T-helper 1 cell (primary cell): ENCODE data around the gene TMTC1.
"Not testable (repeated sequence)": the region's sequence is repeated elsewhere in the genome, so short reads cannot be mapped to it uniquely, and the experiment has no call there.

Source experiments
- DNase-seq, 5 donors: peaks; one replicate each; pipeline ENCODE4 v3.0.0-alpha.2; 2012 to 2020

The TMTC1 gene

DNA sequence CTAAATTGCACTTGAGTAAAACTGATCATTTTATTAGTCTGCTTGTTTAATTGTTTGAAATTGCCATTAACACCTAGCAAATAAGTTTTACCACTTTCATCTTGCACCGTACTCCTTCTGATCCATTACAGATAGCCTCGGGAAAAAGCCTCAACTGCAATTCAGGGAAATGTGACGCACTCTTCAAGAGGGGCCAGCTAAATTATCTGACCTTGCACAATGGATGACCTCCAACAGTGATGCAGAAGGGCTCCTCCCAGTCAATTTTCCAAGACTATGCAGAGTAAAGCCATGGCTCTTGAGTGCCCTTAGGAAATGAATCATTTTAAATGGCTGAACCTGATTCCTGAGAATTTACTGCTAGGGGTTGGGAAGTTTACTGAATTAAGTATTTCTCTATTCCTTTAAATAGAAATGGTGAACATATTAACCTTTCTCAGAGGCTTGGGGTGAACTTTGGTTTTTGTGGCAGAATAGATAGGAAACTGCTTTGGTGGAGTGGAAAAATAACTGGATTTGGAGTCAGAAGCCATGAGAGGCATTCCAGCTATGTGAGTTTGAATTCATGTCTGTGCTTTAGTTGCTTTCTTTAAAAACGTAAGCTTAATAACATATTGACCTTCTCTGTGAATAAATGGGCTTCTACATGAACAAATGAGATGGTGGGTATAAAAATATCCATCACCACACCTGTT, 221.5 kb downstream of the TMTC1 start:
- no peak for DNase-seq

DNA sequence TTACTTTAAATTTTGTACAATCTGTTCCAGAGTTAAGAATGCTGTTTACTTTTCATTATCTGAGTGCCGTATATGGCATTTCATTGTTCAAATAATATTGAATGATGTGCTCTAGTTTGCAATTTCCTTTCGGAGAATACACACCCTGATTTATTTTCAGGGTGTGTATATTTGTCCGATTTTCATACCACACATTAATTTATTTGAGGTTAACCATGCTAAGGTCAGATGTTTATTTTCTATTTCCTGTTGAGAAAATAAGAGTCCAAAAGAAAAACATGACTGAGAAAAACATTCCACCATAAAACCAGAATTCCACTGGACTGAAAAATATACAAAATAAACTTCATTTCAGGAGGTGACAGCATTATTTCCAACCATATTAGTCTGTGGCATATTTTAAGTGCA, 222.1 kb downstream of the TMTC1 start:
- DNase-seq, result no peak

GRCh38 chr12:29559198-29559597, 224.5 kb downstream of the TMTC1 start:
- DNase-seq, result no peak

GRCh38 chr12:29556363-29556762, 227.4 kb downstream of the TMTC1 start:
- no peak for DNase-seq

GRCh38 chr12:29555451-29555850, 228.3 kb downstream of the TMTC1 start:
- not testable (repeated sequence) for DNase-seq

DNA sequence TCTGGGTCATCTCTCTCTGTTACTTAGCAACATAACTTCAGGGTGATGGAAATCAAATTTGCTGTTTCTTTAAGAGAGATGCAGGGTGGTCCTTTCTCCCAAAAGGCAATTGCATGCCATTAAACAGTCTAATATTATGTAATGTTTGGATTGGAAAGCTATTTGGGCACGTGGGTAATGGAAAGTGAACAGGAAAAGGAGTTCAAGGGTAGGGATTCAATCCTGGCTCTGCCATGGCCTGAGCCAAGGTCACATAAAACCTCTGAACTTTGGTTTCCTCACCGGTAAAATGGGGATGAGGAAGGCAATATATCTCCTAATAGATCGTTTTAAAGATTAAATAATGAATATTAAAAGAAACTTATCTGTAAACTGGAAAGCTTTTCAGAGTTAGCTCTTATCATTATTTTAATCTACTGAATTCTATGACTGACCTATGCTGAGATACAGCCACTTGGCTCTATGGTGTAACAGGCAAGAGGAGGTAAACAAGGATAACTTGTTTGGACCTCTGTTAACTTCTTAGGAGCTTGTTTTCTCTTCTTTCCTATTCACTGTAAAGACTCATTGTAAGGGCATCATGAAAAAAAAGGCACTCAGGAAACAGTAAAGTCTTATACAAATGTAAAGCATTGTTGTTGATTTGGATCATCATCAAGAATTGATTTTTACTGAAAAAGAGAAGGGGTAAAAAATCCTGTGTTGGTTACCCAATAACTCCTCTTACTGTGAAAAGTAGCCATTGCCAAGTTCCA, 230.6 kb downstream of the TMTC1 start:
- DNase-seq, result no peak

- DNase-seq, result peak; percentile 20 to 52 (median 40)
Measured at GRCh38 chr12:29552324-29552927, 231.3 kb downstream of the TMTC1 start.

- no peak for DNase-seq
Measured at GRCh38 chr12:29551812-29552211, 231.9 kb downstream of the TMTC1 start.

GRCh38 chr12:29547864-29548263, 235.9 kb downstream of the TMTC1 start:
- no peak for DNase-seq

GRCh38 chr12:29547151-29547632, 236.6 kb downstream of the TMTC1 start:
- no peak for DNase-seq

GRCh38 chr12:29546000-29546399, 237.7 kb downstream of the TMTC1 start:
- no peak for DNase-seq

- DNase-seq, result no peak
Measured at GRCh38 chr12:29545102-29545467, 238.7 kb downstream of the TMTC1 start.

DNA sequence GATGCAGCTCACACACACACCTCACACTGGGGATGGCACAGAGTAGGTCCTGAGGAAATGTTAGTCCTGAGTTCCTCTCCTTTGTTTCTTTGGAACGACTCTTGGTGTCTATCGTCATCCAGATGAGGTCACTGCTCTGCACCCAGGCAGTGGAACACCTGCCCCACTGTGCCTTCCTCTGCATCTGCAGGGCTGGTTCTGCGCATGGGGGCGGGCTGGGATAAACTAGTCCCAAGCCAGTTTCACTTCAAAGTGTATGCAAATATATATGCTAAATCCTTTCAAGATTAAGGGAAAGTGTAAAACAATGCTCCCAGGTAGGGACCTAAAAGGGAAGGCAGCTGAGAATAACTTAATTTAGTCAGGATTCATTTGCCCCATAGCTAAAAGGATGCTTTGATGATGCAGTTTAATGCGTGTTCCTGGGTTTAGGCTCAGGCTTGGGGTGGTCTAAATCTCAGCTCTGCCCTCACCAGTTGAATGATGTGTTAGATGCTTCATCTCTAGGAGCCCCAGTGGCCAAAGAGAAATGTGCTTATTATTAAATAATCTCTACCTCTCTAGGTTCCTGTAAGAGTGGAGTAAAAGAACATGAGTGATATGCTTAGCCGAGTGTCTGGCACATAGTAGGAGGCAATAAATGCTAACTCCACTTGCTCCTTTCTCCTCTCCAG, 239.2 kb downstream of the TMTC1 start:
- DNase-seq, result no peak

DNA sequence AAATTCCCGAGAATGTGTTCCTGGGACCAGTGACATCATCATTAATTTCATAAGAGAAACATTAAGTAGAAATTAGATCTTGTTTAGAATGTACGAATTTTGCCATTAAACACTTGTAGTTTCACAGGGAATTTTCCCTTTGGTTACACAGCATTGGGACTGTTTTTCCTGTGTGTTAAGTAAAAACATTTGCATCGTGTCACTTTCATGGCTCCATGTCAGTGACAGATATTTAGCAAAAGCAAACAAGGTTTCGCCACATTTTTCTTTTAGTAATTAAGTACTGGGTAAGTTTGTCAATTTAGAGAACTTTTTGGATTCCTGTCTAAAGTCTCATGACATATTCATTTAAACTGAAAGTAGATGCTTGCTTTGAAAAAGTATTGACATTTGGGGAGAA, 240.7 kb downstream of the TMTC1 start:
- no peak for DNase-seq

DNA sequence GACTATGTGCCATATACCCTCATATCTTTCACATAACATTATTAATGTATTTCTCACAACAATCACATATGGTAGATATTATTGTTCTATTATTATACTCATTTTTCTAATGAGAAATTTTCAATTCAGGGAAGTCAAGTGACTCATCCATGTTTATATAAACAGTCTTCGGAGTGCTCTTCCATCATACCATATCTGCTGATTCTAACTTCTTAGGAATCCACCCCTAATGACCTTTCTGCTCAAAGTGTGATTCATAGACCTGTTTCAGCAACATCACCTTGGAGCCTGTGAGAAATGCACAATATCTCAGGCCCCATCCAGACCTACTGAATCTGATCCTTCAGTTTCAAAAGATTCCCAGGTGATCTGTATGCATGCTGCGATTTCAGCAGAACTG, 246.4 kb downstream of the TMTC1 start:
- no peak for DNase-seq

GRCh38 chr12:29534935-29535334, 248.8 kb downstream of the TMTC1 start:
- no peak for DNase-seq

DNA sequence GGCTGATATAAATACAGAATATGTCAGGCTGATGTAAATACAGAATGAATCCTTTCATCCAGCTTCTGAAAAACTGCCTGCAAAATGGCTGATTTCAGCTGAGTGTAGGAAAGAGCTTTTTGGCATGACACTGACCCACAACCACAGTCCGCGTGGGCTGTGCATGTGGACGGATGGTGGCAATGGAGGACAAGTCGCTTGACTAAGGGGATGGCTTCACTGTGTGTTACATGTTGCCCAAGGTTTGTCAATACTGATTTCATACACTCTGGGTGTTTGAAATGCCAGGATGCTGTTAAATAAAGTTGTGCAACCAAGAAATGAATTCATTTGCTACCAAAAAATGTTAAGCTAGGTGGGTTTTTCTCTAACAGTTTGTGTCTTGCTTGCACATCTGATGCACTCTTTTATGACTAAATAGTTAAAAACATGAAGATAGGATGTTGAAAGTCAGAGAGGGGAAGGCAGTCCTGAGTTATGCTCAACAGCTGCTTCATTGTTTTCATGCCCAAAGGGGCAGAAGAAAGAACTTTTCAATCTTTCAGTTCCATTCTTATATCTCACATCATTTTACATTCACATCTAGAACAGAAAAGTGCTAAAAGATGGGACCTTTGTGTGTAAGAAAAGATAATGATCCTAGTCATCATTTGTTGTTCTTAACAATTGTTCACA, 249.8 kb downstream of the TMTC1 start:
- no peak for DNase-seq

DNA sequence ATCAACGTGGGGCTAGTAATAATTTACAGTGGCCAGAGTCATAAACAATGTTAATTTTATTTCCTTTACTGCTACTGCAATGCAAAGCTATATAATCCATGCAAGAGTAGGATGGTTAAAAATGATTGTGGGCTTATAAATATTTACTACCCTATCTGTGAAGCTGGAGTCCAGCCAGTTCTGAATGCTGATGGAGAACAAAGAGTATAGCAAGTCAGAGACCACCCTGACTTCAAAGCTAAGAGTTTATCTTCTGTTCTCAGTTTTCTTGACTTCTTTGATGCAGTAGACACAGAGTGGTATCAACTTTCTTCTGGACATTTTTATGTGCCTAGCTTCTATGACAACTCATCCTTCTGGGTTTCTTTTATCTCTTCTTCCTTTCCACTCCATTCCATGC, 252.3 kb downstream of the TMTC1 start:
- no peak for DNase-seq

DNA sequence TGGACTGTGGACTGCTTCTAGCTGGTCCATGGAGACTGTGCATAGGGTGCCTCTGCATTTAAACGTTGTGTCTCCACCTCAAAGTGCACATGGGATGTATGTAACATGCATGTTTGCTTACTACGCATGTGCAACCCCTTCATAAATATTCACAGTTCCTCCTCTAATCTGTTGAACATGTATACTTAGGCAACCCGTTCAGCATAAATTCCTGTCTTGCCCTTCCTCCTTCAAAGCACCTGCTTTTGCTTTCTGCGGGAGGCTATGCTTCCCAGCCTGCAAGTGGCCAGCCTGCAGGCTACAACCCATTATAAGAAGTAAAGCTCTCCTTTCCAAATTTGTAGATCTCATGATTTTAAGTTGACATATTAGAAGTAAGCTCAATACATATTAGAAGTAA, 253.3 kb downstream of the TMTC1 start:
- no peak for DNase-seq

DNA sequence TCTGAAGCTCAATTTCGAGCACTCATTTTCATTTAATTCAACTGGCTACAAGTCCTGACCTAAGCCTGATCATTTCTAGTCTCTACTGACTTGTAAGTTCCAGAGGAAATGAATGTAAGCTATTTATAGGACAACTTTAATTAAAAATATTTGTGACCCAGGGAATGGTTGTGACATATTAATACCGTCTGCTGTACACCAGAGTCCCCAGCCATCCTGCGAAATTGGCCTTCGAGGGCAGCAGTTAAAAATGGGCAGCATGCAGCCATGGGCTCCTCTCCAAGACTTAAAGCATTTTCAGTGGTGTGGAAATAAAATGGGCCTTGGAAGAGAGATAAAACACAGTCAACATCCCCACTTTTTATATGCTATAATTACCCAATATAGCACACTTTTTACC, 255.6 kb downstream of the TMTC1 start:
- no peak for DNase-seq

DNA sequence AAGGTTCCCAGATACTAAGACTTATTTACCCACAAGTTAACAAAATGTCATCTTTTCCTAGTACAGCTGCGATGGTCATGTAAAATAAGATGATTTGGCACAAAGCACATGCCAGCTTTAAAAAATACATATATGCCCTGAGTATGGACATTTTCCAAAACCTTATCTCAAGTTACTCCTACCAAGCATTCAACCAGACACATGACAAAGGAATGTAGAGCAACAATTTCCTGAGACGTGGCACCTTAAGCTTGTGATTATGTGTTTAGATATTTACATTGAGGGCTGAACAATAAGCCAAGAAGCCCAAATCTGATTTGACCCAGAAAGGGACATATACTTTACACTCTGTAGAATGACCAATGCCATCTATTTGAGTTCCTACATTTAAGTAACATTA, 261.8 kb downstream of the TMTC1 start:
- DNase-seq, result no peak

- peak in 2 of 5 donors; percentile 16 to 17 for DNase-seq
Measured at GRCh38 chr12:29519585-29520182, 264.1 kb downstream of the TMTC1 start.
